Activated CD8-positive, alpha-beta memory T cell treated with anti-CD3 and anti-CD28 coated beads for 1 hour (primary cell): Measurements from ENCODE around the gene C1R.

Experiments used
- DNase-seq, 2 donors: peaks; one replicate each; pipeline ENCODE4 v3.0.0-alpha.2; 2020; ENCODE audit warnings: low read depth in 1 of 2; ENCODE audit errors: extremely low read depth in 1 of 2

The C1R gene

GRCh38 chr12:7100239-7100638 is 8.0 kb upstream of the C1R start:
- no peak for DNase-seq

DNA sequence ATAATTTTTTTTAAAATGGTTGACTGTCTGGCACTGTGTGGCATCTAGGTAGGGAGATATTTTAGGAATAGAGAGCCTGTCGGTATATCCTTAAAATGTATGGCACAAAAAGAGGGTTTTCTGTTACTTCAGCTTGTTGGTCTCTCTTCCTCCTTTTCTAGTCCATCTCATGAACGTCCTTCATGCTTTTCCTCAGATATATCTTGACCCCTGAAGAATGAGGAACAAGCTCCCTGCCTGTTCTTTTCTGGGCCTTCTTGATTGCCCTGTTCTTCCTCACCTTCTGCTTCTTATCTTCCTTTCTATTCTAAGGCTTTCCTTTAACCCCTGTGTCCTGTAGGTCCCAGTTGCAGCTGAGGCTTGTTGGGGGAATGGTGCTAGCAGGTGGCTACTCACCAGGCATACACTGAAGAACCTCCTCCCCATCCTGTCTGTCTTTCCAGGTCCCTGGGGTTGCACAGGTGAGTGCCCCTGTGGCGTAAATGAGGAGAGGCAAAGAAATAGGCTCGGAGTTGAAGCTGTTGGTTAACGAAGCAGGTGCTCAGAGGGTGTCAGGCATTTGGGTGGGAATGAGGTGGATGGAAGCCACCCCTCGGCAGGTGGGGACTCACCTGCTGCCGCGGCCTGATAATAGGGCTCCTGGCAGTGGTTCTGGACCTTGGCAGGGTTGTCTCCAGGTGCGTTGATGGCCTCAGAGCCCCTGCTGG is 7.2 kb upstream of the C1R start:
- no peak for DNase-seq

DNA sequence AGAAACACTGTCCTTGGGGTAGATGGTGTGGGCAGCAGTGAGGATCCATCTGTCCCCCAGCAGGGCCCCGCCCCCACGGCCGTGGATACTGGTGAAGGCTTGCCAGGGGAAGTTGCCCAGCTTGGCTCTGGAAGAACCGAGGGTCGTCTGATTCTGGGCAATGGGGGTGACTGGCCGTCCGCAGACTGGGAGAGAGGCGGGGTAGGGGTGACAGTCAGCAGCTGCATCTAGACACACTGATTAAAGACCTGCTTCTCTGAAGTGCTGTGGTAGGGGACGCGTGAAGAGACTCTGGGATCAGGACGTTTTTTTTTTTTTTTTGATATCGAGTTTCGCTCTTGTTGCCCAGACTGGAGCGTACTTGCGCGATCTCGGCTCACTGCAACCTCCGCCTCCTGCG is 4.7 kb upstream of the C1R start:
- no peak for DNase-seq

DNA sequence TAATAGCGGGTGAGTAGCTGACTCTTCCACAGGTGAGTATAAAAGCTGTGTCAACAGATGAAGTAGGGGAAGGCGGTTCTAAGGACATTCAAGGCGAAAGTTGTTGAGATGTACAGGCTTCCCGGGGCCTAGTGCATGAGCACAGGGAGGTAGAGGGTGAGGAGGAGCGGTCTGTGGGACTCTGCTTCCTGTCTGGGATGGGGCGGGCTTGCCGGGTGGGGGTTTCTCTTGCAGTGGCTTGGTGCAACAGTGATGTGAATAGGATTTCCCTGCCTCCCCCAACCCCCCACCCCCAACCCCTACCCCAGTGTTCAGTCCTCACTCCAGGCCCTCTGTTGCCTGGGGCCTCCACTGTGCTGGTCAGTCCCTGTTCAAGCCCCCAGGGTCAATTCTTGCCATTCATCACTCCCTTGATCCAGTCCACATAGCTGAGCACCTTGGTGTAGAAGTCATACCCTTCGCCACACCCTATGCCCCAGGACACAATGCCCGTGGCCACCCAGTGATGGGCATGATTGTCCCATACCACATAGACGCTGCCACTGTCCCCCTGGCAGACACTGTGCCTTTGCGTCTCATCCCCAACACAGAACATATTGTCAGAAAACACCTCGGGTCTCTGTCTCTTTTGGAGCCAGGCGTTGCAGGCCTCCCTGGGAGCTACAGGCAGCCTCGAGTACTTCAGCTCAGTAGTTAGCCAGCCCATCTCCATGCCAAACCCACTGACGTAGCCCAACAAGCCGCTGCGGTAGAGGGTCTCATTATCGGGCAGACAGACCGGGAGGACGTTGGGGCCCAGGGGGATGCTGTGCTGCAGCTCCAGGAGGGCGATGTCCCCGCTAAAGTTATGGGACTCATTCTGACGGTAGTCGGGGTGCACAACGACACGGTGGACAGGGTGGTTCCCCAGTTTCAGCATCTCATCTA is 4.0 kb upstream of the C1R start:
- no peak for DNase-seq

DNA sequence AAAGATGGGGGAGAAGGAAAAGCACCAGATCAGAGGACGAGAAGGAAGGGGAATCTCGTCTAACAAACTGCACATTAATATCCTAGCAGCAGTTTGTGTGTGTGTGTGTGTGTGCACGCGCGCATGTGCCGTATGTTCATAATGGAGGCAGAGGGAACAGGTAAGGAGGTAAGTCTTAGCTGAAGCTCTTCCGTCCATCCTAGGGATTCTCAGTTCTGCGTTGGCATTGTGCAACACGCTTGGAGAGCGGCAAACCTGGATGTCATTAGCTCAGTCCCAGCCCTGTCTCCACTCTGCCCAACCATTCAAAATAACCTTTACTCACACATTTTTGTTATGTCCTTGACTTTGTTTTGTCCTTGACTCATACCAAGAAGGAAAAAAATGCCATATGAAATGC is 1.6 kb upstream of the C1R start:
- DNase-seq, result no peak

DNA sequence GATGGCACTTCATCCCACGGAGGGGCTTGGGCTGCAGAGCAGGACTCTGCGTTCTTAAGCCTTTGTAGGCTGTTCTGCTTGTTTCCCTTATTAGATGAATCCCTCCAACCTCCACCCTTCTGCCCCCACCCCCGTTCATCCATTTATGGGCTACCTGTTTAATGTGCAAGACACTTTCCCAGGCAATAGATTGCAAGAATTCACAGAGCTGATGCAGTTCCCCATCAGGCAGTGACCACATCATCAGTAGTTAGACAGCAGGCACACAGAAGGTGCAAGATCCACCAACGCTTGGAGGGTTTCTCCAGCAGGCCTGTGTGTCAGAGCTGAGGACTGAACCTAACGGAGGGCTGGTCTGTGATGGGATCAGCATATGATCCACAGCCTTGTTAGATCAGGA is 1.2 kb upstream of the C1R start:
- DNase-seq, result no peak

DNA sequence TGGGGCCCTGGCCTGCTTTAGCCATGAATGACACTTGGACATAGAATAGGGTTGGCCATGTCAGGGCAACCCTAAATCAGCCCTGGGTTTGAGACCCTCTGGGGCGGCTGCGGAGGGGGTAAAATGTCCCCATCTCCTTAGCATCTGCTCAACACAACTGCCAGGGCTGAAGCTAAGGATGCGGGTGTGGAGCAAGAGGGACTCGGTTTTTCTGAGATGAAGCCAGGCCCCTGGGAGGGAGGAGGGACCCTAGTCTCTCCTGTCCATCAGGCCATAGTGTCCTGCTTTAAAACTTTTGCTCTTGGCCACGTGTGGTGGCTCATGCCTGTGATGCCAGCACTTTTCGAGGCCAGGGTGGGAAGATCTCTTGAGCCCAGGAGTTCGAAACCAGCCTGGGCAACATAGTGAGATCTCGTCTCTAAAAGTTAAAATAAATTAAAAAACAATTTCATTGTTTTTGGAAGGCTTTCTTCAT is 778 bp upstream of the C1R start:
- no peak for DNase-seq

GRCh38 chr12:7091660-7092228 is 501 bp downstream of the C1R start:
- no peak for DNase-seq

DNA sequence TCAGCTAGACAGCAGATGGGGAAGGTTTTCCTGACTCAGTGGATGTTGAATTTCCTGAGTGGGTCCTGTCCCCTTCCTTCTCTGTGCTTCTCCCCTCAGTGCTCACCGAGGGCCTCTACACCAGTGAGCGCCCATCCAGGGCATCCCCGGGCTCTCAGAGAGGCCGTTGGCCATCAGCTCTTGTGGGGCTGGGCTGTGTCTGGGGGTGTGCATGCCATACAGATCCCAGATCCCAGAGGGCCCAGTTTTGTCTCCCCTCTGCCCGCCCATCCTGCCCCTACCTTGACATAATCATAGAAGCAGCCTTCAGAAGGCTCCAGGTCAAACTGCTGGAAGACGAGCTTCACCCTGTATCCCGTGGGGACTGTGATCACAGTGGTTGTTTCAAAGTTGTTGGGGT is 1.1 kb downstream of the C1R start:
- no peak for DNase-seq

DNA sequence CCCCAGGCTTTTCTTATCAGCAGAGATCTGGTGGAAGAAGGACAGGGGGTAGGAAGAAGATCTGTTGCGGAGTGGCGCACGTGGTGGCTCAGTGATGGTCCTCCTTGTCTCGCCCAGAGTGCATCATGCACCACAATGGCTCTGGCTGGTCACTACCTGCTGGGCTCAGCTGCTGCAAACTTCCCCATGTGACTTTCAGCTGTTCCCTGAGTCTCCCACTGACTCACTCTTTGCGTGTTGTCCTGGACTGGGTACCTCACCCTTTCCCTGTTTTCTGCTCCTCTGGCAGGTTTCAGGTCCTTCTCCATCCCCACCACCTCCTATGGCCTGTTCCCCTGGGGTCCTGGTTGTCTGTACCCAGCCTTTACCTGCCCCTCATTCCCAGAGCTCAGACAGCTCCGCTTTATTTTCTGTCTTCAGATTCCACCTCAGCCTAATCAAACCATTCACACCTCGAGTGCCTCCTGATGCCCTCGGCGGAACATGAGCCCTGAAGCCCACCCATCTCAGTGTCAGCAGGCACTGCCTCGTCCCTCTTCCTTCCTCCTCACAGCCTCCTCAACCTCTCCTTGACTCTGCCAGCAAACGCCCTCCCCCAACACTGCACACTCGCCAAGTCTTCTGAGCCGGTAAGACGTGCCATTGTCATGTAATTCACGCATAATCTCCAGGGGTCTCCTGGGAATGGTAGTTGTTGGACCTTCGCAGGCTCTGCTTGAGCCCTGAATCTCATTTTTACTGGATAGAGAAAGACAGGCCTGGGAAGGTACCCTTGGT is 1.8 kb downstream of the C1R start:
- DNase-seq, result no peak

GRCh38 chr12:7089196-7089871 is 2.9 kb downstream of the C1R start:
- no peak for DNase-seq

- no peak for DNase-seq
Observed at GRCh38 chr12:7083125-7083524, 9.1 kb downstream of the C1R start.

GRCh38 chr12:7081037-7081436 is 11.2 kb downstream of the C1R start:
- DNase-seq, result no peak

DNA sequence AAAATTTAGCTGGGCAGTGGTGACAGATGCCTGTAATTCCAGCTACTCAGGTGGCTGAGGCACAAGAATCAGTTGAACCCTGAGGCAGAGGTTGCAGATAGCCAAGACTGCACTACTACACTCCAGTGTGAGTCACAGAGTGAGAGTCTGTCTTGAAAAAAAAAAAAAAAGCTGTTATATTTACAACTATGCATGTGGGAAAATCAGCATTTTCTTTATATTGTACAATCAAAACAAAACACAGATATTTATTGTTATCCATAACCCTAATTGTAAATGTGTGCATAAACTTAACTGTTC is 12.5 kb downstream of the C1R start:
- no peak for DNase-seq

DNA sequence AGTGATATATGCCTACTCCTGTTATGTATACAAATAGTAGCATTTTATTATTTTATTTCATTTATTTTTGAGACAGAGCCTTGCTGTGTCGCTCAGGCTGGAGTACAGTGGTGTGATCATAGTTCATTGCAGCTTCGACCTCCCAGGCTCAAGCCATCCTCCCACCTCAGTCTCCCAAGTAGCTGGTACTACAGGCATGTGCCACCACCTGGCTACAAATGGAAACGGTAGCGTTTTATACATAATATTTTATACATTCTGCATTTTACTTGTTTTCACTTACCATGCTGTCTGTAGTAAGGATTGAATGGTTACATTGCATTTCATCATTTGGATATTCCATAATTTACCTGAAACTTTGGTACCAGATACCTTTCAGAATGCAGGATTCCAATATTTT is 14.1 kb downstream of the C1R start:
- DNase-seq, result no peak

- DNase-seq, result no peak
Observed at GRCh38 chr12:7076493-7076892, 15.8 kb downstream of the C1R start.

DNA sequence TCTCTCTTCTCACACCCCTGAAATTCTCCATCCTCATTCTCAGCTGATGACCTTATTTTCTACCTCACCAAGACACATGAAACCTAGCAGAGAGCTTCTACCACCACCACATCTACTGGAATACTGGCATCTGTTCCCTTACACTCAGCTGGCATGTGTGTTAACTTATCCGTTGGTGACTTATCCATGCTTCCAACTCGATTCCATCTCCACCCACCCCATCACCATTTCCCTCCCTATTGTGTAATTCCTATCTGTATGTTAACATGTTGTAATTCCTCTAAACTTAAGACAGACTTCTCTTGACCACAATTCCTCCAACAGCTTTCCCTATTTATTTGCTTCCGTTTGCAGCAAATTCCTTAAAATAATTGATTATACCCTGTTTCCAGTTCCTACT is 16.3 kb downstream of the C1R start:
- no peak for DNase-seq

- no peak for DNase-seq
Observed at GRCh38 chr12:7075518-7075917, 16.7 kb downstream of the C1R start.

DNA sequence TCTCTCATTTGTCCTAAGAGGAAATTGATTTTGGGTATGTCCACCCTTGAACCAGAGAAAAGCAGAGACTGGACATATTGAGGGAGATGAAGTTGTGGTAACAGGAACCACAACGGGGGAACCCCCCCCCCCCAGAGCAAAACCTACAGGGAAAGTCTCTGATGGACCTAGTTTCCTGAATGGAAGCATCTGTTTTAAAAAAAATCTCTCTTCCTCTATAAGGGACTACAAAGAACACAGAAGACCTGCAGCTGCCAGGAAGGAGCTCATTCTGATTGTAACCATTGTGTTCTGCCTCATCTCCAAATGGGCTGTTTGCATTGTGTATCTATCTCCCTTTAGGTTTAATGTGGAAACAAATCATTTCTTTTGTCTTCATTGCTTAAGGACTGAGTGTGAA is 18.3 kb downstream of the C1R start:
- DNase-seq, result no peak

DNA sequence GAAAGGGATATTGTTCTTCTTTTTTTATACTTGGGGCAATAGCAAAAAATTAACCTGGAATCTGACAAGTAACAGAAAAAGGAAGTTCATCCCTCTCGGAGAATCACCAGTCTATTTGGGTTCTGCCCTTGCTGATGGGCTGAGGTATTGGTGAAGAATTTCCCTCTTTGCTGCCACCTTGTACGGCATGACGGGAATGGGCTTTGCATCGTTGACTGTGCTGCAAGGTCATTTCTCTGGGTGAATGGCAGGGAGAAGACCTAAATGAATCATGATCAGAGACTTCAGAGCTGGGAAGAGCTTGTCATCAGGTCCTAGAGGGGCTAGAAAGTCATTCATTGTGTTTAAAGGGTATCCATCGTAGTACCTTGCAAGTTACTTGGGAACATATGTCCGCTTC is 19.7 kb downstream of the C1R start:
- DNase-seq, result no peak

DNA sequence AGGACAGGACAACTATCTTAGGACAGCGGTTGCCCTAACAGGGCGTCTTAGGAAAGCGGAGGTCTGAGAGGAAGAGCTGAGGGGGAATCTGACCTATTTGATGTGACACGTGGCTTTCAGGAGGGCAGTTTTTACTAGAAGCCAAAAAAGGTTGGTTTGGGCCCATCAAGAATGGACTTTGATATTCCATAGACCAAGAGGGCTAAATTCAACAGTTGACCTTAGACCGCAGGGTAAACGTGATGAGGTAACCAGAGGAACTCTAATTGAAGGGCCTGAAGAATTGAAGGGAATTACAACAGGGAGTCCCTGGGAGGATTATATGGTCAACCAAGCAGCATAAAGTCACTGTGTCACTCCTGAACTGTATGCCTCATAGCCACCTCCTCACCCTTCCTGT is 20.2 kb downstream of the C1R start:
- no peak for DNase-seq
